ENCODE data around the gene LYRM9. TPM values are rescaled to one million over a fixed set of nuclear protein-coding genes. Genes with fewer than 3 reads are reported as not detected.

Gene LYRM9
- total RNA-seq, 1 donor from 2014 or later = 3.5 TPM

DNA sequence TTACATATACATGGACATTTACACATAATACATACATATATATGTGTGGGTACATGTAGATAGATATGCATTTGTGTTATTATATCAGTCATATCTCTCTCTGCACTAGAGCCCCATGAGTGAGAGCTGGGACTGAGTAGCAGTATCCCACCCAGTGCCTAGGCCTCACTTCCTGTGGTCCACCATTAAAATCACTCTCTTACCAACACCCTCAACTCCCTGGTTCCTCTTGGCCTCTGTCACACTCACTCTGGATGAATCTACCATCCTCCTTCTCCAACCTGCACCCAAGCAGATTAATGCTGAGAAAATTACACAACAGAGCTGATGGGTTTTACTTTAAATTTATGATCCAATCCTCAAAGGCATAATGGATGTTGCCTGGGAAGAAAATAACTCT lies 4.9 kb upstream of the LYRM9 start:
- no peak overlapping the region for H3K4me3 ChIP-seq (ENCODE audit: insufficient read depth, low read depth, low read length)
- no peaks in the 10 kb centered on the region for H4K20me1 ChIP-seq (ENCODE audit: insufficient read depth, low read length)
- no peaks in the 10 kb centered on the region for H3K4me1 ChIP-seq (ENCODE audit: insufficient read depth, low read length)
- no peak overlapping the region for H3K27ac ChIP-seq (ENCODE audit: low read depth, low read length)
- H3K4me2 ChIP-seq (ENCODE audit: low read length) = no peak overlapping the region
- no peaks in the 10 kb centered on the region for H3K9me3 ChIP-seq (ENCODE audit: insufficient read depth, low read depth, low read length)
- H3K27me3 ChIP-seq (ENCODE audit: insufficient read depth, low read length) = peaks cover 11% of the 10 kb centered on the region
- Mint-ChIP-seq H3K27me3 (ENCODE audit: low read depth, unreplicated experiment) (peaks cover 5% of the 10 kb centered on the region), H3K27ac (ENCODE audit: unreplicated experiment) (no peak overlapping the region), H3K4me3 (ENCODE audit: unreplicated experiment) (no peak overlapping the region), H3K4me1 (ENCODE audit: low read depth, unreplicated experiment) (peaks cover 5% of the 10 kb centered on the region), H3K9me3 (ENCODE audit: unreplicated experiment) (peaks cover 3% of the 10 kb centered on the region), H3K36me3 (ENCODE audit: low read depth, unreplicated experiment) (no peaks in the 10 kb centered on the region)
- no peaks in the 10 kb centered on the region for H3K79me2 ChIP-seq (ENCODE audit: insufficient read depth, low read length)
- no peaks in the 10 kb centered on the region for H3K36me3 ChIP-seq (ENCODE audit: insufficient read depth, low read length)
- no peak overlapping the region for H3K9ac ChIP-seq (ENCODE audit: low read length)
- FAIRE-seq = no peak
- no peak overlapping the region for H2AFZ ChIP-seq (ENCODE audit: low read depth, low read length)
- TF ChIP-seq, protein P1, sequence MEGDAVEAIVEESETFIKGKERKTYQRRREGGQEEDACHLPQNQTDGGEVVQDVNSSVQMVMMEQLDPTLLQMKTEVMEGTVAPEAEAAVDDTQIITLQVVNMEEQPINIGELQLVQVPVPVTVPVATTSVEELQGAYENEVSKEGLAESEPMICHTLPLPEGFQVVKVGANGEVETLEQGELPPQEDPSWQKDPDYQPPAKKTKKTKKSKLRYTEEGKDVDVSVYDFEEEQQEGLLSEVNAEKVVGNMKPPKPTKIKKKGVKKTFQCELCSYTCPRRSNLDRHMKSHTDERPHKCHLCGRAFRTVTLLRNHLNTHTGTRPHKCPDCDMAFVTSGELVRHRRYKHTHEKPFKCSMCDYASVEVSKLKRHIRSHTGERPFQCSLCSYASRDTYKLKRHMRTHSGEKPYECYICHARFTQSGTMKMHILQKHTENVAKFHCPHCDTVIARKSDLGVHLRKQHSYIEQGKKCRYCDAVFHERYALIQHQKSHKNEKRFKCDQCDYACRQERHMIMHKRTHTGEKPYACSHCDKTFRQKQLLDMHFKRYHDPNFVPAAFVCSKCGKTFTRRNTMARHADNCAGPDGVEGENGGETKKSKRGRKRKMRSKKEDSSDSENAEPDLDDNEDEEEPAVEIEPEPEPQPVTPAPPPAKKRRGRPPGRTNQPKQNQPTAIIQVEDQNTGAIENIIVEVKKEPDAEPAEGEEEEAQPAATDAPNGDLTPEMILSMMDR (IDR thresholded peaks at IDR 0.05; ENCODE audit: insufficient read depth, low read depth, low read length) = no peak
- no peak for TF ChIP-seq EZH2 (IDR thresholded peaks at IDR 0.05; ENCODE audit: insufficient read depth, low read length)
- DNase-seq (ENCODE audit: low read depth) = no peak

DNA sequence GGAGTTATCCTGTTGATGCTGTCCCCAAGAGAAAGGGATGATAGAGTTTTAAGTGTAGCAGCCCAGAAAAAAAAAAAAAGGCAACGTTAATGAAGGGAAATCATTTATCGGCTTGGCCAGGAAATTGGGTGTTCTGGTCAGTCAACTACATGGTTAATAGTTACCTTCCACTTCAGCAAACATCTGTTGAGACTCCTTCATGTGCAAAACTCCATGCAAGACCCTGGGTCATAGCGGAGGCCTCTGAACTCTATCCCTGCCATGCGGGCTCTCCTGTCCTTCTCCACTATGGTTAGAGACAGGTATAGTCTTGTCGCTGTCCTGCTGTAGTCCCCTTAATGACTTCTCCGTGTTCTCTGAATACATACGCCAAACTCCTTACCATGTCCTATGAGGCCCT lies 3.5 kb upstream of the LYRM9 start:
- H2AFZ ChIP-seq (ENCODE audit: low read depth, low read length) = no peak overlapping the region
- TF ChIP-seq, protein P1 (IDR thresholded peaks at IDR 0.05; ENCODE audit: insufficient read depth, low read depth, low read length) = no peak
- no peak for TF ChIP-seq EZH2 (IDR thresholded peaks at IDR 0.05; ENCODE audit: insufficient read depth, low read length)
- no peak overlapping the region for H3K4me3 ChIP-seq (ENCODE audit: insufficient read depth, low read depth, low read length)
- H4K20me1 ChIP-seq (ENCODE audit: insufficient read depth, low read length) = no peaks in the 10 kb centered on the region
- DNase-seq (ENCODE audit: low read depth) (no peak), FAIRE-seq (no peak)
- no peak overlapping the region for H3K4me2 ChIP-seq (ENCODE audit: low read length)
- no peak overlapping the region for H3K4me3 Mint-ChIP-seq (ENCODE audit: unreplicated experiment)
- no peak overlapping the region for H3K27ac Mint-ChIP-seq (ENCODE audit: unreplicated experiment)
- H3K4me1 ChIP-seq (ENCODE audit: insufficient read depth, low read length) = no peaks in the 10 kb centered on the region
- H3K9ac ChIP-seq (ENCODE audit: low read length) = no peak overlapping the region
- H3K4me1 Mint-ChIP-seq (ENCODE audit: low read depth, unreplicated experiment) = peaks cover 9% of the 10 kb centered on the region
- H3K9me3 ChIP-seq (ENCODE audit: insufficient read depth, low read depth, low read length) = no peaks in the 10 kb centered on the region
- H3K36me3 Mint-ChIP-seq (ENCODE audit: low read depth, unreplicated experiment) = no peaks in the 10 kb centered on the region
- H3K27me3 Mint-ChIP-seq (ENCODE audit: low read depth, unreplicated experiment) = peaks cover 5% of the 10 kb centered on the region
- H3K27me3 ChIP-seq (ENCODE audit: insufficient read depth, low read length) = peaks cover 11% of the 10 kb centered on the region
- peaks cover 2% of the 10 kb centered on the region for H3K9me3 Mint-ChIP-seq (ENCODE audit: unreplicated experiment)
- no peaks in the 10 kb centered on the region for H3K36me3 ChIP-seq (ENCODE audit: insufficient read depth, low read length)
- H3K27ac ChIP-seq (ENCODE audit: low read depth, low read length) = no peak overlapping the region
- H3K79me2 ChIP-seq (ENCODE audit: insufficient read depth, low read length) = no peaks in the 10 kb centered on the region

DNA sequence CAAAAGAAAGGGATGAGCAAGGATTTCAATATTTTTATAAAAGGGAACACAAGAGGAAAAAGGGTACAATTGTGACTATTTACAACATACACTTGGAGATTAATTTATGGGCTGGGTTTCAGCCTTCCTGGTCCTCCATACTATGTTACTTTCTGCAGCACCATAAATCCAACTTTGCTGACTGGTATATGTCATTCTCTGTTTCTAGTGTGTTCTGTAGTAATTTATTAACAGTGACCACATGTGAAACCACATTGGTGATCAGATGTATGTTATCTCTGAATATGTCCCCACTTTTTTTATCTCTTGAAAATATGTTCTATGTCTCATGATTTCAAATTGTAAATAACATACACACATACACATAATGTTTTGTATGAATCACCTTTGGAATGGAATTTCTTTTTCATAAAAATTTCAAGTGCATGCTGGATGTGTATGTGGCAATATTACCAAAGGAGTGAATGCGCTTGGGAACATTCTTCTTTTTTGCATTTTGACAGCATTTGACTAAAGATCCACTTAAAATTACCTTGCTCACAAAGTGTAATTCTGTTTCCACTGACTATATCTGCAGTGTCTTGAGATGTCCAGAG lies 2.9 kb upstream of the LYRM9 start:
- no peak overlapping the region for H3K27ac Mint-ChIP-seq (ENCODE audit: unreplicated experiment)
- H3K4me1 Mint-ChIP-seq (ENCODE audit: low read depth, unreplicated experiment) = peaks cover 9% of the 10 kb centered on the region
- TF ChIP-seq EZH2 (IDR thresholded peaks at IDR 0.05; ENCODE audit: insufficient read depth, low read length) = no peak
- TF ChIP-seq, protein P1 (IDR thresholded peaks at IDR 0.05; ENCODE audit: insufficient read depth, low read depth, low read length) = no peak
- Histone ChIP-seq H2AFZ (ENCODE audit: low read depth, low read length) (no peak overlapping the region), H3K27ac (ENCODE audit: low read depth, low read length) (no peak overlapping the region), H3K4me2 (ENCODE audit: low read length) (no peak overlapping the region), H3K27me3 (ENCODE audit: insufficient read depth, low read length) (peaks cover 11% of the 10 kb centered on the region), H3K9ac (ENCODE audit: low read length) (no peak overlapping the region), H3K9me3 (ENCODE audit: insufficient read depth, low read depth, low read length) (no peaks in the 10 kb centered on the region), H4K20me1 (ENCODE audit: insufficient read depth, low read length) (no peaks in the 10 kb centered on the region), H3K4me3 (ENCODE audit: insufficient read depth, low read depth, low read length) (no peak overlapping the region), H3K4me1 (ENCODE audit: insufficient read depth, low read length) (no peaks in the 10 kb centered on the region), H3K36me3 (ENCODE audit: insufficient read depth, low read length) (no peaks in the 10 kb centered on the region), H3K79me2 (ENCODE audit: insufficient read depth, low read length) (no peaks in the 10 kb centered on the region)
- H3K36me3 Mint-ChIP-seq (ENCODE audit: low read depth, unreplicated experiment) = no peaks in the 10 kb centered on the region
- FAIRE-seq (no peak), DNase-seq (ENCODE audit: low read depth) (no peak)
- no peak overlapping the region for H3K4me3 Mint-ChIP-seq (ENCODE audit: unreplicated experiment)
- H3K9me3 Mint-ChIP-seq (ENCODE audit: unreplicated experiment) = no peaks in the 10 kb centered on the region
- peaks cover 5% of the 10 kb centered on the region for H3K27me3 Mint-ChIP-seq (ENCODE audit: low read depth, unreplicated experiment)
